WTC11 (cell line): ENCODE measurements around the gene CCDC134. TPM values are rescaled to one million over a fixed set of nuclear protein-coding genes. Genes with fewer than 3 reads are reported as not detected.

Experiments
- ATAC-seq: fragments of 200-7000 bp; cut with Tn5 transposase; 2 replicates; pipeline ENCODE4 v1.10.0; 2021; ENCODE audit warnings: mild to moderate bottlenecking, moderate library complexity
- CTCF ChIA-PET: fragments of 300-600 bp; sonication (Branson Sonifier 250); formaldehyde crosslinking; loops from one replicate; lab custom pipeline; 2021; ENCODE audit warnings: antibody characterized with exemption; lab: Charles Lee
- POLR2A ChIA-PET: fragments of 350-600 bp; sonication (Branson Sonifier 250); formaldehyde crosslinking; loops from one replicate; lab custom pipeline; 2021; ENCODE audit warnings: antibody characterized with exemption; lab: Charles Lee
- DNase-seq: peaks from one replicate; pipeline ENCODE4 v3.0.0; 2021; ENCODE audit warnings: low spot score
- H3K27ac Mint-ChIP-seq: 2 replicates; pipeline ENCODE4 v1.8.0; 2021; ENCODE audit warnings: mixed read lengths
- H3K27me3 Mint-ChIP-seq: 2 replicates; pipeline ENCODE4 v1.8.0; 2021; ENCODE audit warnings: low read depth, mild to moderate bottlenecking, moderate library complexity, mixed read lengths
- H3K36me3 Mint-ChIP-seq: 2 replicates; pipeline ENCODE4 v1.8.0; 2021; ENCODE audit warnings: mixed read lengths
- H3K4me1 Mint-ChIP-seq: 2 replicates; pipeline ENCODE4 v1.8.0; 2022; ENCODE audit warnings: mixed read lengths
- H3K4me3 Mint-ChIP-seq: 2 replicates; pipeline ENCODE4 v1.8.0; 2021; ENCODE audit warnings: mild to moderate bottlenecking, moderate library complexity, mixed read lengths
- H3K9me3 Mint-ChIP-seq: 2 replicates; pipeline ENCODE4 v1.8.0; 2021; ENCODE audit warnings: mixed read lengths
- ATF6 ChIP-seq: sonication (generic); formaldehyde crosslinking; IDR thresholded peaks from 2 replicates; pipeline ENCODE4 v1.8.1; 2023; ENCODE audit warnings: mild to moderate bottlenecking, missing genetic modification reagents
- CTCF ChIP-seq: fragments of 200-600 bp; IDR thresholded peaks from 2 replicates; pipeline ENCODE4 v1.8.0; 2022; ENCODE audit warnings: antibody characterized with exemption
- E2F1 ChIP-seq: sonication (generic); formaldehyde crosslinking; IDR thresholded peaks from 2 replicates; pipeline ENCODE4 v1.8.0; 2022; ENCODE audit warnings: mild to moderate bottlenecking, missing genetic modification reagents
- EMX1 ChIP-seq: fragments of 250-450 bp; sonication (Bioruptor Pico); IDR thresholded peaks from 2 replicates; pipeline ENCODE4 v1.8.0; 2021; ENCODE audit warnings: mild to moderate bottlenecking
- FOXK1 ChIP-seq: sonication (generic); formaldehyde crosslinking; IDR thresholded peaks from 2 replicates; pipeline ENCODE4 v1.8.0; 2022; ENCODE audit warnings: mild to moderate bottlenecking, moderate library complexity, missing genetic modification reagents
- FOXP1 ChIP-seq: sonication (generic); formaldehyde crosslinking; IDR thresholded peaks from 2 replicates; pipeline ENCODE4 v1.8.0; 2022; ENCODE audit warnings: missing genetic modification reagents, mild to moderate bottlenecking, moderate library complexity, borderline replicate concordance
- GABPB1 ChIP-seq: sonication (generic); formaldehyde crosslinking; IDR thresholded peaks from 2 replicates; pipeline ENCODE4 v1.8.1; 2023; ENCODE audit warnings: mild to moderate bottlenecking, missing genetic modification reagents
- GRHL2 ChIP-seq: fragments of 250-450 bp; sonication (Bioruptor Pico); IDR thresholded peaks from 2 replicates; pipeline ENCODE4 v1.8.0; 2022; ENCODE audit warnings: mild to moderate bottlenecking, moderate library complexity; ENCODE audit not compliant: insufficient replicate concordance, severe bottlenecking
- NR2C2 ChIP-seq: sonication (generic); formaldehyde crosslinking; IDR thresholded peaks from 2 replicates; pipeline ENCODE4 v1.8.0; 2022; ENCODE audit warnings: mild to moderate bottlenecking, missing genetic modification reagents
- PRDM15 ChIP-seq: sonication (generic); formaldehyde crosslinking; IDR thresholded peaks from 2 replicates; pipeline ENCODE4 v1.8.0; 2022; ENCODE audit warnings: missing genetic modification reagents
- PRRX2 ChIP-seq: fragments of 250-450 bp; sonication (Bioruptor Pico); IDR thresholded peaks from 2 replicates; pipeline ENCODE4 v1.8.0; 2021; ENCODE audit warnings: mild to moderate bottlenecking
- SP1 ChIP-seq: sonication (generic); formaldehyde crosslinking; conservative IDR thresholded peaks from 2 replicates; pipeline ENCODE4 v1.8.1; 2022; ENCODE audit warnings: missing genetic modification reagents
- ZNF219 ChIP-seq: sonication (generic); formaldehyde crosslinking; IDR thresholded peaks from 2 replicates; pipeline ENCODE4 v1.8.0; 2023; ENCODE audit warnings: missing genetic modification reagents, mild to moderate bottlenecking, borderline replicate concordance
- ZNF317 ChIP-seq: sonication (generic); formaldehyde crosslinking; IDR thresholded peaks from 2 replicates; pipeline ENCODE4 v1.8.1; 2023; ENCODE audit warnings: low read depth, mild to moderate bottlenecking, moderate library complexity, missing genetic modification reagents, borderline replicate concordance
- total RNA-seq: library from RNA; stranded (reverse); gene quantifications from 3 replicates; pipeline ENCODE4 v1.2.3, GENCODE V29; 2021
- TF ChIP-seq, protein P1 (sequence below): sonication (generic); formaldehyde crosslinking; IDR thresholded peaks from 2 replicates; pipeline ENCODE4 v1.8.1; 2022; ENCODE audit warnings: low read depth, missing genetic modification reagents, borderline replicate concordance

The CCDC134 gene
- total RNA-seq, 1 experiment from 2014 or later, result 19.0 TPM

DNA sequence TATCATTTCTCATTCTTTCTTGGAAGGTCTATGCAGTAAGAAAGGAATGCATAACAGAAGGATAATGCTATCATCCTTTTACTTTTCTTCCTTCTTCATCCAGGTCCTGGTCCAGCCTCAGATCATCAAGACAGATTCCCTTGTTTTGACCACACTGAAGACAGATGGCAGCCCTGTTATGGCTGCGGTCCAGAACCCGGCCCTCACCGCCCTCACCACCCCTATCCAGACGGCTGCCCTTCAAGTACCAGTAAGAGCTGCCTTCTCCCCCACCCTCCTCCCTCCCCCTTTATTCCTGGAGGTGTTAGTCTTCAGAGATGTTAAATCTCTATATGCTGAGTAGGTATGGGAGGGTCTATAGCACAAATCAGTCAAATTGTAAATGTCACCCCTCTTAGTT is 70.3 kb downstream of the CCDC134 start:
- no peak for TF ChIP-seq ZNF219
- TF ChIP-seq FOXP1 (CRISPR knock-in tag), result no peak
- no peak for TF ChIP-seq GRHL2 (CRISPR knock-in tag)
- TF ChIP-seq SP1 (CRISPR knock-in tag), result no peak
- no peak for TF ChIP-seq CTCF
- TF ChIP-seq PRRX2 (CRISPR knock-in tag), result no peak
- TF ChIP-seq, protein P1, sequence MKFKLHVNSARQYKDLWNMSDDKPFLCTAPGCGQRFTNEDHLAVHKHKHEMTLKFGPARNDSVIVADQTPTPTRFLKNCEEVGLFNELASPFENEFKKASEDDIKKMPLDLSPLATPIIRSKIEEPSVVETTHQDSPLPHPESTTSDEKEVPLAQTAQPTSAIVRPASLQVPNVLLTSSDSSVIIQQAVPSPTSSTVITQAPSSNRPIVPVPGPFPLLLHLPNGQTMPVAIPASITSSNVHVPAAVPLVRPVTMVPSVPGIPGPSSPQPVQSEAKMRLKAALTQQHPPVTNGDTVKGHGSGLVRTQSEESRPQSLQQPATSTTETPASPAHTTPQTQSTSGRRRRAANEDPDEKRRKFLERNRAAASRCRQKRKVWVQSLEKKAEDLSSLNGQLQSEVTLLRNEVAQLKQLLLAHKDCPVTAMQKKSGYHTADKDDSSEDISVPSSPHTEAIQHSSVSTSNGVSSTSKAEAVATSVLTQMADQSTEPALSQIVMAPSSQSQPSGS, result no peak
- H3K36me3 Mint-ChIP-seq, result peaks cover 71% of the 10 kb centered on the region
- H3K4me3 Mint-ChIP-seq, result no peak overlapping the region
- no peak overlapping the region for H3K27ac Mint-ChIP-seq
- no peak for DNase-seq
- H3K27me3 Mint-ChIP-seq, result no peaks in the 10 kb centered on the region
- no peak for ATAC-seq
- no peaks in the 10 kb centered on the region for H3K9me3 Mint-ChIP-seq
- ChIA-PET CTCF (interaction anchor here (2.3 kb wide), 1 partner anchor 174 kb away, joined by 16 read pairs; no protein-coding TSS in a partner anchor), POLR2A (no interaction called here)
- H3K4me1 Mint-ChIP-seq, result no peaks in the 10 kb centered on the region

- H3K27me3 Mint-ChIP-seq, result no peaks in the 10 kb centered on the region
- no peaks in the 10 kb centered on the region for H3K9me3 Mint-ChIP-seq
- ChIA-PET POLR2A (no interaction called here), CTCF (no interaction called here)
- ATAC-seq (no peak), DNase-seq (no peak)
- no peaks in the 10 kb centered on the region for H3K4me1 Mint-ChIP-seq
- H3K36me3 Mint-ChIP-seq, result peaks cover 75% of the 10 kb centered on the region
- no peak overlapping the region for H3K4me3 Mint-ChIP-seq
- TF ChIP-seq E2F1 (no peak), EMX1 (CRISPR knock-in tag) (no peak), ZNF317 (CRISPR knock-in tag) (no peak), NR2C2 (CRISPR knock-in tag) (no peak), PRDM15 (no peak), FOXK1 (CRISPR knock-in tag) (no peak), ATF6 (CRISPR knock-in tag) (no peak), FOXP1 (CRISPR knock-in tag) (no peak), GABPB1 (no peak)
- H3K27ac Mint-ChIP-seq, result no peak overlapping the region
Observed at GRCh38 chr22:41873391-41873790, 72.9 kb downstream of the CCDC134 start.
